NCI-H1930 (cell line): ENCODE data around the gene BMPR1A.

Experiments
- DNase-seq, 2 experiments: peaks; one replicate each; lab custom pipeline; 2025; lab: John Stamatoyannopoulos, UW

BMPR1A gene

GRCh38 chr10:86802473-86803108 is 46.2 kb downstream of the BMPR1A start:
- no peak for DNase-seq

GRCh38 chr10:86803156-86803555 is 46.7 kb downstream of the BMPR1A start:
- DNase-seq = no peak

GRCh38 chr10:86804805-86805204 is 48.4 kb downstream of the BMPR1A start:
- DNase-seq = no peak

- DNase-seq = no peak
These were observed 56.7 kb downstream of the BMPR1A start for GRCh38 chr10:86813101-86813500.

- DNase-seq = no peak
These were observed 57.6 kb downstream of the BMPR1A start for GRCh38 chr10:86813982-86814381.

GRCh38 chr10:86815035-86815617 is 58.7 kb downstream of the BMPR1A start:
- no peak for DNase-seq

- no peak for DNase-seq
These were observed 59.2 kb downstream of the BMPR1A start for GRCh38 chr10:86815640-86816039.

GRCh38 chr10:86817246-86817645 is 60.8 kb downstream of the BMPR1A start:
- DNase-seq = no peak

GRCh38 chr10:86819567-86819966 is 63.1 kb downstream of the BMPR1A start:
- no peak for DNase-seq

- no peak for DNase-seq
These were observed 64.1 kb downstream of the BMPR1A start for GRCh38 chr10:86820509-86820908.

GRCh38 chr10:86821388-86821999 is 65.1 kb downstream of the BMPR1A start:
- no peak for DNase-seq

- no peak for DNase-seq
These were observed 67.1 kb downstream of the BMPR1A start for GRCh38 chr10:86823565-86823964.

- no peak for DNase-seq
These were observed 67.7 kb downstream of the BMPR1A start for GRCh38 chr10:86824151-86824550.

GRCh38 chr10:86825366-86825765 is 68.9 kb downstream of the BMPR1A start:
- DNase-seq = no peak

GRCh38 chr10:86827639-86828038 is 71.2 kb downstream of the BMPR1A start:
- DNase-seq = no peak

GRCh38 chr10:86828145-86828544 is 71.7 kb downstream of the BMPR1A start:
- no peak for DNase-seq

GRCh38 chr10:86829472-86829871 is 73.1 kb downstream of the BMPR1A start:
- no peak for DNase-seq

GRCh38 chr10:86830043-86830591 is 73.7 kb downstream of the BMPR1A start:
- no peak for DNase-seq

- DNase-seq = no peak
These were observed 77.5 kb downstream of the BMPR1A start for GRCh38 chr10:86833969-86834368.

GRCh38 chr10:86836044-86836443 is 79.6 kb downstream of the BMPR1A start:
- no peak for DNase-seq

- no peak for DNase-seq
These were observed 81.2 kb downstream of the BMPR1A start for GRCh38 chr10:86837663-86838062.

- no peak for DNase-seq
These were observed 84.1 kb downstream of the BMPR1A start for GRCh38 chr10:86840498-86840897.

GRCh38 chr10:86846088-86846487 is 89.7 kb downstream of the BMPR1A start:
- no peak for DNase-seq
